K562 (cell line): ENCODE data around the gene PSMG3.

Experiments used
- FOS ChIP-seq: IDR thresholded peaks from 3 replicates; pipeline ENCODE4 v1.6.1; 2011; ENCODE audit not compliant: insufficient read length; ENCODE audit errors: extremely low read depth
- POLR2AphosphoS5 ChIP-seq: IDR thresholded peaks from 2 replicates; pipeline ENCODE4 v1.6.1; 2011; ENCODE audit warnings: mild to moderate bottlenecking, low read depth, low read length, moderate library complexity; ENCODE audit not compliant: control insufficient read depth, insufficient read depth
- RAD21 ChIP-seq, 2 experiments: fragments of 250-450 bp in 1 of 2; fragments of 450-650 bp in 1 of 2; sonication (Bioruptor Pico) in 1 of 2; formaldehyde crosslinking in 1 of 2; IDR thresholded peaks in 1 of 2; conservative IDR thresholded peaks in 1 of 2; 2 replicates each; pipeline versions ENCODE4 v1.4.0 to v1.8.0; 2020 to 2022; ENCODE audit warnings: mild to moderate bottlenecking in 2 of 2, moderate library complexity in 1 of 2
- TCF7L2 ChIP-seq: fragments of 150-350 bp; IDR thresholded peaks from 2 replicates; pipeline ENCODE4 v1.6.1; 2016; ENCODE audit warnings: low read depth, mild to moderate bottlenecking, low read length, moderate library complexity
- TF ChIP-seq, protein P1 (sequence below), 3 experiments: IDR thresholded peaks in 2 of 3; conservative IDR thresholded peaks in 1 of 3; 2 replicates each; pipeline ENCODE4 v1.5.1; 2011 to 2012; ENCODE audit warnings: low read length in 3 of 3, mild to moderate bottlenecking in 3 of 3, control low read depth in 2 of 3, improper control_type of control experiment in 1 of 3, inconsistent platforms in 1 of 3, low read depth in 1 of 3, mixed read lengths in 1 of 3, moderate library complexity in 1 of 3; ENCODE audit not compliant: insufficient read depth in 2 of 3

DNA sequence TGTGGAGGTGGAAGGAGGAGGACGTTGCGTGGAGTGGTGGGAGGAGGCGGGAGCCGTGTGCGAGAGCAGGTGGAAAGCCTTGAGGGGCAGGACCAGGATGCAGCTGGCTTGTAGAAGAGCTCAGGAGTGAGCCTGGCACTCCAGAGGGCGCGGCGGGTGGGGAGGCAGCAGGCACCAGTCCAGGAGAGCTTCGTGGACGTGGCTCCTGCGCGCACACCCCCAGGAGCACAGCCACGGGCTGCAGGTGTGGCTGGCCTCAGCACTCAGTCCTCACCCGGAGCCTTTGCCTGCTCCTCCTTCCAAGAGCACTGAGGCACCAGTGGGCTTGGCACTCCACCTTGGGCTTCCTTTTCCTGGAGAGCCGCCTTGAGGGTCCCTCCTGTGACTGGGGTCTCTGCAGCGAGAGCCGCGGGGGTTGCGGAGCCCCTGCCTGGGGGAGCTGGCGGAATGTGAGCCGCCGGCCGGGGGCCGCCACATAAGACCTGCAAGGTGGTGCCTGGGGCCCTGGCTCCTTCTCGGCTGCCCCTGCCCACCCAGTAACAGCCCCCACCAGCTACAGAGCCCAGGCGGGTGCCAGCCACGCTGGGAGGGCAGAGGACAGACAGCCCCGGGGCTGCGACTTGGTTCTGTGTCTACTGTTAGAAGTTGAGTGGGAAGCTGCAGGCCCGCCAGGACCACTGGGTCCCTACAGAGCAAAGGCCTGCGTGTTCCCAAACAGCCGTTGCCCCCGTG, 28.2 kb downstream of the PSMG3 start:
- TF ChIP-seq RAD21 (CRISPR knock-in tag; conservative IDR thresholded peaks at IDR 0.05 in 1 of 2, IDR thresholded peaks at IDR 0.05 in 1 of 2) (no peak), FOS (no peak), POLR2AphosphoS5 (no peak), TCF7L2 (no peak)
- TF ChIP-seq, protein P1, sequence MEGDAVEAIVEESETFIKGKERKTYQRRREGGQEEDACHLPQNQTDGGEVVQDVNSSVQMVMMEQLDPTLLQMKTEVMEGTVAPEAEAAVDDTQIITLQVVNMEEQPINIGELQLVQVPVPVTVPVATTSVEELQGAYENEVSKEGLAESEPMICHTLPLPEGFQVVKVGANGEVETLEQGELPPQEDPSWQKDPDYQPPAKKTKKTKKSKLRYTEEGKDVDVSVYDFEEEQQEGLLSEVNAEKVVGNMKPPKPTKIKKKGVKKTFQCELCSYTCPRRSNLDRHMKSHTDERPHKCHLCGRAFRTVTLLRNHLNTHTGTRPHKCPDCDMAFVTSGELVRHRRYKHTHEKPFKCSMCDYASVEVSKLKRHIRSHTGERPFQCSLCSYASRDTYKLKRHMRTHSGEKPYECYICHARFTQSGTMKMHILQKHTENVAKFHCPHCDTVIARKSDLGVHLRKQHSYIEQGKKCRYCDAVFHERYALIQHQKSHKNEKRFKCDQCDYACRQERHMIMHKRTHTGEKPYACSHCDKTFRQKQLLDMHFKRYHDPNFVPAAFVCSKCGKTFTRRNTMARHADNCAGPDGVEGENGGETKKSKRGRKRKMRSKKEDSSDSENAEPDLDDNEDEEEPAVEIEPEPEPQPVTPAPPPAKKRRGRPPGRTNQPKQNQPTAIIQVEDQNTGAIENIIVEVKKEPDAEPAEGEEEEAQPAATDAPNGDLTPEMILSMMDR (IDR thresholded peaks at IDR 0.05 in 2 of 3, conservative IDR thresholded peaks at IDR 0.05 in 1 of 3; ENCODE audit: insufficient read depth in 2 of 3, low read depth in 1 of 3, low read length in 3 of 3): no peak
